ENCODE results near the gene NACA. TPM values are rescaled to one million over a fixed set of nuclear protein-coding genes. Genes with fewer than 3 reads are reported as not detected.

NACA gene
- polyA plus RNA-seq, 1 experiment, result 723 TPM

- DNase-seq (ENCODE audit: low read depth, low spot score), result no peak
- no peak for TF ChIP-seq CTCF (IDR thresholded peaks at IDR 0.05; ENCODE audit: low read depth, low read length)
- peaks cover 6% of the 10 kb centered on the region; the same call in 1 of the 2 replicates for H3K9me3 ChIP-seq (ENCODE audit: control insufficient read depth, insufficient read depth, low read length)
- no peak overlapping the region for H3K4me3 ChIP-seq (ENCODE audit: low read depth, low read length)
- no peaks in the 10 kb centered on the region for H3K27me3 ChIP-seq (ENCODE audit: control insufficient read depth, insufficient read depth, low read length)
- H3K27ac ChIP-seq (ENCODE audit: low read depth, low read length), result no peak overlapping the region
- ChIA-PET CTCF (interaction anchor here (0.7 kb wide), 1 partner anchor 311 kb away, joined by 3 read pairs; no protein-coding TSS in a partner anchor), POLR2A (interaction anchor here (0.6 to 0.7 kb wide), 2 partner anchors 46 to 61 kb away, joined by 4 to 5 read pairs; no protein-coding TSS in a partner anchor)
These were observed 42.8 kb downstream of the NACA start for GRCh38 chr12:56682323-56682722.

GRCh38 chr12:56679883-56680575 is 45.1 kb downstream of the NACA start:
- ChIA-PET POLR2A (interaction anchor here (0.5 to 0.7 kb wide), 3 partner anchors 11 to 414 kb away, joined by 4 to 5 read pairs (median 4); no protein-coding TSS in a partner anchor), CTCF (interaction anchor here (1.6 kb wide), 1 partner anchor 43 kb away, joined by 3 read pairs; no protein-coding TSS in a partner anchor)
- Histone ChIP-seq H3K4me3 (ENCODE audit: low read depth, low read length) (no peak overlapping the region), H3K27ac (ENCODE audit: low read depth, low read length) (peak overlapping the region; percentile 11), H3K27me3 (ENCODE audit: control insufficient read depth, insufficient read depth, low read length) (no peaks in the 10 kb centered on the region), H3K9me3 (ENCODE audit: control insufficient read depth, insufficient read depth, low read length) (peaks cover 6% of the 10 kb centered on the region; the same call in 1 of the 2 replicates)
- no peak for TF ChIP-seq CTCF (IDR thresholded peaks at IDR 0.05; ENCODE audit: low read depth, low read length)
- DNase-seq (ENCODE audit: low read depth, low spot score), result no peak

GRCh38 chr12:56678852-56679251 is 46.2 kb downstream of the NACA start:
- Histone ChIP-seq H3K9me3 (ENCODE audit: control insufficient read depth, insufficient read depth, low read length) (peaks cover 6% of the 10 kb centered on the region; the same call in 1 of the 2 replicates), H3K27me3 (ENCODE audit: control insufficient read depth, insufficient read depth, low read length) (no peaks in the 10 kb centered on the region), H3K27ac (ENCODE audit: low read depth, low read length) (no peak overlapping the region), H3K4me3 (ENCODE audit: low read depth, low read length) (no peak overlapping the region)
- ChIA-PET POLR2A (interaction anchor here (0.6 kb wide), 1 partner anchor 19 kb away, joined by 3 read pairs; no protein-coding TSS in a partner anchor), CTCF (interaction anchor here (1.0 to 1.6 kb wide), 2 partner anchors 42 kb away, joined by 3 to 6 read pairs; no protein-coding TSS in a partner anchor)
- DNase-seq (ENCODE audit: low read depth, low spot score), result no peak
- TF ChIP-seq CTCF (IDR thresholded peaks at IDR 0.05; ENCODE audit: low read depth, low read length), result no peak

GRCh38 chr12:56677680-56678079 is 47.4 kb downstream of the NACA start:
- Histone ChIP-seq H3K27me3 (ENCODE audit: control insufficient read depth, insufficient read depth, low read length) (no peaks in the 10 kb centered on the region), H3K4me3 (ENCODE audit: low read depth, low read length) (no peak overlapping the region), H3K27ac (ENCODE audit: low read depth, low read length) (no peak overlapping the region), H3K9me3 (ENCODE audit: control insufficient read depth, insufficient read depth, low read length) (no peaks in the 10 kb centered on the region)
- ChIA-PET POLR2A (interaction anchor here (0.6 kb wide), 1 partner anchor 12 kb away, joined by 4 read pairs; no protein-coding TSS in a partner anchor), CTCF (interaction anchor here (1.0 to 1.5 kb wide), 2 partner anchors 41 kb away, joined by 6 to 7 read pairs; no protein-coding TSS in a partner anchor)
- no peak for DNase-seq (ENCODE audit: low read depth, low spot score)
- TF ChIP-seq CTCF (IDR thresholded peaks at IDR 0.05; ENCODE audit: low read depth, low read length), result no peak

Data from AG04450 (cell line).